Nephron progenitor cell (in vitro differentiated cells): ENCODE measurements around the gene PODN.

Experiments
- DNase-seq: peaks from one replicate; pipeline ENCODE4 v3.0.0; 2021
- H3K27ac Mint-ChIP-seq: 2 replicates; pipeline ENCODE4 v1.8.0; 2021; ENCODE audit warnings: mild to moderate bottlenecking, moderate library complexity, mixed read lengths
- H3K27me3 Mint-ChIP-seq: 2 replicates; pipeline ENCODE4 v1.8.0; 2021; ENCODE audit warnings: mild to moderate bottlenecking, low read depth, mixed read lengths; ENCODE audit not compliant: poor library complexity
- H3K36me3 Mint-ChIP-seq: 2 replicates; pipeline ENCODE4 v1.8.0; 2021; ENCODE audit warnings: low read depth, mixed read lengths
- H3K4me1 Mint-ChIP-seq: 2 replicates; pipeline ENCODE4 v1.8.0; 2021; ENCODE audit warnings: mixed read lengths
- H3K4me3 Mint-ChIP-seq: 2 replicates; pipeline ENCODE4 v1.8.0; 2021; ENCODE audit warnings: mild to moderate bottlenecking, moderate library complexity, mixed read lengths
- H3K9me3 Mint-ChIP-seq: 2 replicates; pipeline ENCODE4 v1.8.0; 2021; ENCODE audit warnings: mild to moderate bottlenecking, moderate library complexity, mixed read lengths
- CTCF ChIP-seq: fragments of 200-600 bp; sonication (generic); IDR thresholded peaks from 2 replicates; pipeline ENCODE4 v1.5.0; 2021; ENCODE audit warnings: antibody characterized with exemption

PODN gene

GRCh38 chr1:53076721-53077598 lies 14.9 kb downstream of the PODN start:
- Mint-ChIP-seq H3K9me3 (no peaks in the 10 kb centered on the region), H3K27ac (no peak overlapping the region), H3K27me3 (peaks cover 11% of the 10 kb centered on the region), H3K36me3 (no peaks in the 10 kb centered on the region), H3K4me3 (no peak overlapping the region), H3K4me1 (peaks cover 34% of the 10 kb centered on the region)
- no peak for TF ChIP-seq CTCF
- no peak for DNase-seq

- H3K27me3 Mint-ChIP-seq = peaks cover 13% of the 10 kb centered on the region
- TF ChIP-seq CTCF = no peak
- no peaks in the 10 kb centered on the region for H3K9me3 Mint-ChIP-seq
- no peak overlapping the region for H3K4me3 Mint-ChIP-seq
- no peak overlapping the region for H3K27ac Mint-ChIP-seq
- DNase-seq = no peak
- H3K36me3 Mint-ChIP-seq = no peaks in the 10 kb centered on the region
- peaks cover 40% of the 10 kb centered on the region for H3K4me1 Mint-ChIP-seq
Observed at GRCh38 chr1:53077599-53077965, 15.6 kb downstream of the PODN start.

- Mint-ChIP-seq H3K4me3 (no peak overlapping the region), H3K27me3 (peaks cover 13% of the 10 kb centered on the region), H3K4me1 (peaks cover 49% of the 10 kb centered on the region), H3K27ac (no peak overlapping the region), H3K9me3 (no peaks in the 10 kb centered on the region), H3K36me3 (no peaks in the 10 kb centered on the region)
- no peak for TF ChIP-seq CTCF
- no peak for DNase-seq
Observed at GRCh38 chr1:53078333-53079101, 16.5 kb downstream of the PODN start.

- no peak for TF ChIP-seq CTCF
- H3K9me3 Mint-ChIP-seq = no peaks in the 10 kb centered on the region
- H3K4me1 Mint-ChIP-seq = peaks cover 47% of the 10 kb centered on the region
- peaks cover 13% of the 10 kb centered on the region for H3K27me3 Mint-ChIP-seq
- no peaks in the 10 kb centered on the region for H3K36me3 Mint-ChIP-seq
- no peak overlapping the region for H3K4me3 Mint-ChIP-seq
- H3K27ac Mint-ChIP-seq = no peak overlapping the region
- no peak for DNase-seq
Observed at GRCh38 chr1:53079251-53079650, 17.2 kb downstream of the PODN start.

- Mint-ChIP-seq H3K4me3 (no peak overlapping the region), H3K9me3 (no peaks in the 10 kb centered on the region), H3K27me3 (peaks cover 15% of the 10 kb centered on the region), H3K27ac (no peak overlapping the region), H3K36me3 (no peaks in the 10 kb centered on the region), H3K4me1 (peaks cover 47% of the 10 kb centered on the region)
- no peak for TF ChIP-seq CTCF
- no peak for DNase-seq
Observed at GRCh38 chr1:53080041-53080440, 18.0 kb downstream of the PODN start.
